Stomach (tissue), 9 donors: Measurements from ENCODE around the gene NABP1. TPM values are rescaled to one million over a fixed set of nuclear protein-coding genes. Genes with fewer than 3 reads are reported as not detected.

ENCODE experiments used
- DNase-seq, 2 donors: peaks; one replicate each; pipeline versions ENCODE4 v3.0.0 to v3.0.0-alpha.2; 2013 to 2019
- H3K27ac ChIP-seq, 5 donors: fragments of 200-600 bp in 4 of 5; sonication (generic) in 4 of 5; one replicate each; pipeline ENCODE4 v1.5.1; 2013 to 2019; ENCODE audit warnings: mild to moderate bottlenecking in 1 of 5, moderate library complexity in 1 of 5
- H3K27me3 ChIP-seq, 3 donors: fragments of 200-600 bp; sonication (generic); one replicate each; pipeline ENCODE4 v1.5.1; 2017 to 2019; ENCODE audit warnings: mixed run types in 1 of 3
- H3K36me3 ChIP-seq, 4 donors: fragments of 200-600 bp; sonication (generic); 1 replicate in 3 of 4; 2 replicates in 1 of 4; pipeline ENCODE4 v1.5.1; 2016 to 2019
- H3K4me1 ChIP-seq, 4 donors: fragments of 200-600 bp; sonication (generic); one replicate each; pipeline ENCODE4 v1.5.1; 2016 to 2019
- H3K4me3 ChIP-seq, 4 donors: fragments of 200-600 bp; sonication (generic) in 3 of 4; one replicate each; pipeline ENCODE4 v1.5.1; 2016 to 2019; ENCODE audit warnings: mild to moderate bottlenecking in 1 of 4
- H3K9me3 ChIP-seq, 4 donors: fragments of 200-600 bp; sonication (generic); one replicate each; pipeline ENCODE4 v1.5.1; 2016 to 2019
- EP300 ChIP-seq: sonication (generic); formaldehyde crosslinking; IDR thresholded peaks from one replicate; pipeline ENCODE4 v1.6.1; 2017; ENCODE audit warnings: antibody characterized with exemption
- POLR2A ChIP-seq, 4 donors: fragments of 450-650 bp; IDR thresholded peaks; one replicate each; pipeline ENCODE4 v1.6.1; 2016; ENCODE audit warnings: antibody characterized with exemption in 4 of 4, control low read depth in 2 of 4, mild to moderate bottlenecking in 1 of 4, moderate library complexity in 1 of 4
- POLR2AphosphoS5 ChIP-seq, 3 donors: sonication (generic); formaldehyde crosslinking; IDR thresholded peaks; one replicate each; pipeline ENCODE4 v1.6.1; 2016; ENCODE audit warnings: antibody characterized with exemption in 3 of 3
- intact Hi-C: fragments of 100-400 bp; cut with DNase I; formaldehyde crosslinking; loops from one replicate; pipeline ENCODE4 v1.15.1; 2023; ENCODE audit warnings: low total_unique reads
- polyA plus RNA-seq, 3 donors: library from polyadenylated mRNA; stranded (reverse); fragments of 200-250 nt; gene quantifications; one replicate each; pipeline ENCODE4 v1.2.3, GENCODE V29; 2013
- small RNA-seq, 4 donors: library from RNA; depleted of rRNA; stranded (forward); fragments of <200 nt; gene quantifications; one replicate each; pipeline ENCODE3, GENCODE V24; 2016
- total RNA-seq, 5 donors: library from RNA; depleted of rRNA; stranded (reverse); fragments of >200 nt; gene quantifications; one replicate each; pipeline versions ENCODE4 v1.1.0 to v1.2.3, GENCODE V29; 2014 to 2016
- TF ChIP-seq, protein P1 (sequence below), 7 experiments: fragments of 450-650 bp in 4 of 7; fragments of 200-600 bp in 3 of 7; sonication (generic) in 3 of 7; IDR thresholded peaks; one replicate each; pipeline ENCODE4 v1.5.1; 2016 to 2019; ENCODE audit warnings: antibody characterized with exemption in 7 of 7, control low read depth in 2 of 7, mild to moderate bottlenecking in 1 of 7
- donor health status: healthy with polysubstance abuse.
- donor health status: Bipolar disorder and iron deficiency.
- donor health status: healthy.

The NABP1 gene
- total and polyA plus RNA-seq, 8 donors: 1.4 to 30.1 (median 9.2) TPM

DNA sequence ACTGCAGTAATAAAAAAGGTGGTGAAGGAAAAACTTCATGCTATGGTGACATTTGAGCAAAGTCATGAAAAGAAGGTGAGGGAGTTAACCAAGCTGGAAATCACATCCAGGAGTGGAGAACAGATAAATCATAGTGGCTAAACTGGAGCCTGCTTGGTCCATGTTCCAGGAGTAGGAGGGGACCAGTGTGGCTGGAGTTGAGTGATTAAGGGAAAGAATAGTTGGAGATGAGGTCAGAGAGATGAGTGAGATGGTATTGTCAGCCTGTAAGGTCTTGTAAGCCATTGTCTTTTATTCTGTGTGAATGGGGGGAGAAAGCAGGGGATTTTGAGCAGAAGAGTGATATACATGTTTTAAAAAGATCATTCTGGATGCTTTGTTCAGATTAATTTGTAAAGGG lies 52.3 kb downstream of the NABP1 start:
- Histone ChIP-seq H3K27me3 (no peaks in the 10 kb centered on the region), H3K36me3 (no peaks in the 10 kb centered on the region), H3K4me1 (no peaks in the 10 kb centered on the region), H3K9me3 (no peaks in the 10 kb centered on the region), H3K4me3 (no peak overlapping the region), H3K27ac (no peak overlapping the region)
- intact Hi-C loops: no loop called here
- no peak for DNase-seq
- TF ChIP-seq, protein P1, sequence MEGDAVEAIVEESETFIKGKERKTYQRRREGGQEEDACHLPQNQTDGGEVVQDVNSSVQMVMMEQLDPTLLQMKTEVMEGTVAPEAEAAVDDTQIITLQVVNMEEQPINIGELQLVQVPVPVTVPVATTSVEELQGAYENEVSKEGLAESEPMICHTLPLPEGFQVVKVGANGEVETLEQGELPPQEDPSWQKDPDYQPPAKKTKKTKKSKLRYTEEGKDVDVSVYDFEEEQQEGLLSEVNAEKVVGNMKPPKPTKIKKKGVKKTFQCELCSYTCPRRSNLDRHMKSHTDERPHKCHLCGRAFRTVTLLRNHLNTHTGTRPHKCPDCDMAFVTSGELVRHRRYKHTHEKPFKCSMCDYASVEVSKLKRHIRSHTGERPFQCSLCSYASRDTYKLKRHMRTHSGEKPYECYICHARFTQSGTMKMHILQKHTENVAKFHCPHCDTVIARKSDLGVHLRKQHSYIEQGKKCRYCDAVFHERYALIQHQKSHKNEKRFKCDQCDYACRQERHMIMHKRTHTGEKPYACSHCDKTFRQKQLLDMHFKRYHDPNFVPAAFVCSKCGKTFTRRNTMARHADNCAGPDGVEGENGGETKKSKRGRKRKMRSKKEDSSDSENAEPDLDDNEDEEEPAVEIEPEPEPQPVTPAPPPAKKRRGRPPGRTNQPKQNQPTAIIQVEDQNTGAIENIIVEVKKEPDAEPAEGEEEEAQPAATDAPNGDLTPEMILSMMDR (IDR thresholded peaks at IDR 0.05): no peak
- no peak for TF ChIP-seq EP300
- no peak for TF ChIP-seq POLR2AphosphoS5 (IDR thresholded peaks at IDR 0.05)
- TF ChIP-seq POLR2A (IDR thresholded peaks at IDR 0.05): no peak

Small RNAs within 50 kb of the gene (small RNA-seq; reads per million reads assigned to genes)
- gene RF02271: 0 reads per million in 4 donors

Other genes starting within 250 kb of the NABP1 start
- gene CAVIN2, start 169.0 kb downstream of the NABP1 start, total RNA-seq: 10 to 100 TPM in 3 of 5 donors, 1 to 10 TPM in 2; 5.8 to 46.3 (median 19.4) TPM
- 10 to 100 TPM in 2 of 3 donors, 1 to 10 TPM in 1; 6.2 to 13.9 (median 13.6) TPM for gene CAVIN2, start 169.0 kb downstream of the NABP1 start, polyA plus RNA-seq